ENCODE measurements around the gene ZNF681.
"Not testable (repeated sequence)": the region's sequence is repeated elsewhere in the genome, so short reads cannot be mapped to it uniquely, and the experiment has no call there.

DNA sequence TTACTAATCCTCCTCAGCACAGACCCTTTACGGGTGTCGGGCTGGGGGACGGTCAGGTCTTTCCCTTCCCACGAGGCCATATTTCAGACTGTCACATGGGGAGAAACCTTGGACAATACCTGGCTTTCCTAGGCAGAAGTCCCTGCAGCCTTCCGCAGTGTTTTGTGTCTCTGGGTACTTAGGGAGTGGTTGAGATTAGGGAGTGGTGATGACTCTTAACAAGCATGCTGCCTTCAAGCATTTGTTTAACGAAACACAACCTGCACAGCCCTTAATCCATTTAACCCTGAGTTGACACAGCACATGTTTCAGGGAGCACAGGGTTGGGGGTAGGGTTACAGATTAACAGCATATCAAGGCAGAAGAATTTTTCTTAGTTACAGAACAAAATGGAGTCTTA is 34.5 kb downstream of the ZNF681 start:
- TF ChIP-seq, protein P1, sequence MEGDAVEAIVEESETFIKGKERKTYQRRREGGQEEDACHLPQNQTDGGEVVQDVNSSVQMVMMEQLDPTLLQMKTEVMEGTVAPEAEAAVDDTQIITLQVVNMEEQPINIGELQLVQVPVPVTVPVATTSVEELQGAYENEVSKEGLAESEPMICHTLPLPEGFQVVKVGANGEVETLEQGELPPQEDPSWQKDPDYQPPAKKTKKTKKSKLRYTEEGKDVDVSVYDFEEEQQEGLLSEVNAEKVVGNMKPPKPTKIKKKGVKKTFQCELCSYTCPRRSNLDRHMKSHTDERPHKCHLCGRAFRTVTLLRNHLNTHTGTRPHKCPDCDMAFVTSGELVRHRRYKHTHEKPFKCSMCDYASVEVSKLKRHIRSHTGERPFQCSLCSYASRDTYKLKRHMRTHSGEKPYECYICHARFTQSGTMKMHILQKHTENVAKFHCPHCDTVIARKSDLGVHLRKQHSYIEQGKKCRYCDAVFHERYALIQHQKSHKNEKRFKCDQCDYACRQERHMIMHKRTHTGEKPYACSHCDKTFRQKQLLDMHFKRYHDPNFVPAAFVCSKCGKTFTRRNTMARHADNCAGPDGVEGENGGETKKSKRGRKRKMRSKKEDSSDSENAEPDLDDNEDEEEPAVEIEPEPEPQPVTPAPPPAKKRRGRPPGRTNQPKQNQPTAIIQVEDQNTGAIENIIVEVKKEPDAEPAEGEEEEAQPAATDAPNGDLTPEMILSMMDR (IDR thresholded peaks at IDR 0.05; ENCODE audit: low read depth, low read length, poor library complexity, severe bottlenecking) = not testable (repeated sequence)
- not testable (repeated sequence) for TF ChIP-seq EZH2phosphoT487 (IDR thresholded peaks at IDR 0.05; ENCODE audit: borderline replicate concordance, low read length)
